T-helper 9 cell (primary cell): ENCODE measurements around the gene SLC9A1.
"Not testable (repeated sequence)": the region's sequence is repeated elsewhere in the genome, so short reads cannot be mapped to it uniquely, and the experiment has no call there.

ENCODE experiments used
- DNase-seq: peaks from one replicate; pipeline ENCODE4 v3.0.0-alpha.2; 2020

Gene SLC9A1

GRCh38 chr1:27130798-27131197 is 24.1 kb downstream of the SLC9A1 start:
- no peak for DNase-seq

DNA sequence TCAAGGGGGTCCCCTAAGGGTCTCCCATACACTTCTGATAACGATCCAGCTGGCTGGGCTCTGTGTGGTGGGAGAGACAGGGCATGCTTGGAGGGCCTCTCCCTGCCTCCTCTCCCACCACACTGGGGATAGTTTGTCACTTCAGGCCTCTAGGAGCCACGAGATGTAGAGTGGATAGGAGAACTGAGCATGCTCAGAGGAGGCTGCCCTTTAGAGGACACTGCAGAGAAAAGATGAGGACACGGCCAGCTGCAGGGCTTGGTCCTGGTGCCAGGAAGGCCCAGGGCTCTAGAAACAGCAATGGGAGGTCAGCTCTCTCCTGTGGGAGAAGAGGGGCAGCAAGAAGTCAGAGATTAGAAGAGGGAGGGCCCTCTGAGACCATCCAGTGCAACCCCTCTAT is 25.7 kb downstream of the SLC9A1 start:
- no peak for DNase-seq

GRCh38 chr1:27127419-27127818 is 27.5 kb downstream of the SLC9A1 start:
- no peak for DNase-seq

DNA sequence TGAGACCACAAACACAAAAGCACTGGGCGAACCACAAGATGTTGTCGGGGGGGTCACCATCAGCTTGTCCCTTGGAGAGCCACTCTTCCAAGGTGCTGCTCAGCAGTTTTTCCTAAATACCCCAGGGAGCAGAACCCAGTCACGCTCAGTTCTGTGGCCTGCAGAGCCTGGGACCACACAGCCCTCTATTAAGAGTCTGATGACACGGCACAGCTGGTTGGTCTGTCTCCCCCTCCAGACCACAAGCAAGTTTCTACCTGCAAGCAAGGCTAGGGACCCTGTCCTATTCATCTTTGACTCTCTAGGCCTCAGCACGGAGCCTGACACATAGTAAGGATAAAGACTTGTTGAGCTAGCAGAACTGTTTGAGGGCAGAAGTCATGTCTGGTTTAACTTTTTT is 28.5 kb downstream of the SLC9A1 start:
- DNase-seq: no peak

DNA sequence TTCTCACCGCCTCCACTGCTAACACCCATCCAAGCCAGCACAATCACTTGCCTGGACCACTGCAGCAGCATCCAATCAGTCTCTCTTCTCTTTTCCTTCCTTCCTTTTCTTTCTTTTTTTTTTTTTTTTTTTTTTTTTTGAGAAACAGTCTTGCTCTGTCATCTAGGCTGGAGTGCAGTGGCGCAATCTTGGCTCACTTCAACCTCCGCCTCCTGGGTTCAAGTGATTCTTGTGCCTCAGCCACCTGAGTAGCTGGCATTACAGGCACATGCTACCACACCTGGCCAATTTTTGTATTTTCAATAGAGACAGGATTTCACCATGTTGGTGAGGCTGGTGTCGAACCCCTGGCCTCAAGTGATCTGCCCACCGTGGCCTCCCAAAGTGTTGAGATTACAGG is 29.8 kb downstream of the SLC9A1 start:
- DNase-seq: not testable (repeated sequence)

GRCh38 chr1:27124405-27124804 is 30.5 kb downstream of the SLC9A1 start:
- no peak for DNase-seq

DNA sequence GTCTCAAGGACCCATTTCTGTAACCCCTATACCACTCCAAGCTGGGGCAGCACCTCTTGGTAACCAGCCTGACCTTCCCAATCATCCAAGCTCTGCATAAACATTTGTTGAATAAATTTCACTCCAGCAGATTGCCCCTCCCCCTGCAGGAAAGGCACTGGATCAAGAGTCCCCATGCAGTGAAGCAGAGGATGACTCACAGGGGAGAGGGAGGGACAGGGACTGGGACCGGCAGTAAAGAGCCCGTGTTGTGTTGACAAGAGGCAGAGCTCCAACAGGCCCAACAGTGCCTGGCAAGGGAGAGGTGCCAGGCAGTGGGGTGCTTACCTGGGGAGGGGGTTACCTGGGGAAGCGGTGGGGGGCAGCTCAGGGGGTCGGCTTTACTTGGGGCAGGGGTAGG is 32.3 kb downstream of the SLC9A1 start:
- no peak for DNase-seq

DNA sequence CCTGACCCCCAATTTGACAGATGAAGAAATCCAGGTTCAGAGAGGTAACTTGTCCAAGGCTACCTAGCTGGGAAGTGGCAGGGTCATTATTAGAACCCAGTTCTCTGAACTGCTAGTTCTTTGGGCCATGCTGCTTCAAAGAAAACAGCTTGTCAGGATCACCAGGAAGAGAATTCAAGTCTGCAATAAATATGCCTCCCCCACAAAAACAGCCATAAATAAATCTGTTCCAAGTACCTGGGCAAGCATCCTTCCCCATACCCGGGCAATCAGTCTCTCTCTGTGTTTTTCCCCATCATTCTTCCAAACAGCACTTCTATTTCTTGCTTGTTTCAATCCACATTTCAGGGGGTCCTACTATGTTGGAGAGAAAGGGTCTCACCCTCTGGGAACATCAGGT is 34.1 kb downstream of the SLC9A1 start:
- DNase-seq: no peak

- no peak for DNase-seq
Observed at GRCh38 chr1:27118440-27118689, 36.6 kb downstream of the SLC9A1 start.

GRCh38 chr1:27117733-27118439 is 37.0 kb downstream of the SLC9A1 start:
- DNase-seq: no peak

- no peak for DNase-seq
Observed at GRCh38 chr1:27116697-27117096, 38.2 kb downstream of the SLC9A1 start.

DNA sequence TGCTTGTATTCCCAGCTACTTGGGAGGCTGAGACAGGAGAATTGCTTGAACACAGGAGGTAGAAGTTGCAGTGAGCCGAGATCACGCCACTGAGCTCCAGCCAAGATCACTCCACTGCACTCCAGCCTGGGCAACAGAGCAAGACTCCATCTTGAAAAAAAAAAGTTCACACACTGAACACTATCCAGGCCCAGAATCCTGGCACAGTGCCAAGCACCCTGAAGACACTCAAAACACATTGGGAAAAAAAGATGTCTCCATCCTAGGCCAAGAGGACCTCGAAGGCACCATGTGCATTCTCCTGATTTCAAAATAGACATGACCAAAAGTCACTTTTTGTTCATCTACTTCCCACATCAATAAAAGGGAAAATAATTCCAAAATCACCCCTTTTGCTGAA is 38.7 kb downstream of the SLC9A1 start:
- DNase-seq: no peak

GRCh38 chr1:27114546-27114945 is 40.4 kb downstream of the SLC9A1 start:
- no peak for DNase-seq

DNA sequence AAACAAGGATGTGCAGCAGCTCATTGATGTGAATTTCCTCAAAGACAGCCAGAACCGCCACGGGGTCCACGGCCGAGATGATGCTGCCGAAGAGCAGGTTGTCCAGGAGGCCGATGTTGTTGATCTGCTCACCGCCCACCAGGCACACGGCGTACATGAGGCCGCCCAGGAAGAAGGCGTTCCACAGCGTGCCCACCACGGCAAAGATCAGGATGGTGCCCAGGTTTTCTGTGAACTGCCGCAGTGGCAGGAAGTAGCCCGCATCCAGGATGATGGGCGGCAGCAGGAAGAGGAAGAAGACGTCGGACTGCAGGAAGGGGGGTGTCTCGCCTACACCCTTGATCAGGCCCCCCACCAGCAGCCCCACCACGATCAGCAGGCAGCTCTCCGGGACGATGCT is 41.1 kb downstream of the SLC9A1 start:
- DNase-seq: no peak

DNA sequence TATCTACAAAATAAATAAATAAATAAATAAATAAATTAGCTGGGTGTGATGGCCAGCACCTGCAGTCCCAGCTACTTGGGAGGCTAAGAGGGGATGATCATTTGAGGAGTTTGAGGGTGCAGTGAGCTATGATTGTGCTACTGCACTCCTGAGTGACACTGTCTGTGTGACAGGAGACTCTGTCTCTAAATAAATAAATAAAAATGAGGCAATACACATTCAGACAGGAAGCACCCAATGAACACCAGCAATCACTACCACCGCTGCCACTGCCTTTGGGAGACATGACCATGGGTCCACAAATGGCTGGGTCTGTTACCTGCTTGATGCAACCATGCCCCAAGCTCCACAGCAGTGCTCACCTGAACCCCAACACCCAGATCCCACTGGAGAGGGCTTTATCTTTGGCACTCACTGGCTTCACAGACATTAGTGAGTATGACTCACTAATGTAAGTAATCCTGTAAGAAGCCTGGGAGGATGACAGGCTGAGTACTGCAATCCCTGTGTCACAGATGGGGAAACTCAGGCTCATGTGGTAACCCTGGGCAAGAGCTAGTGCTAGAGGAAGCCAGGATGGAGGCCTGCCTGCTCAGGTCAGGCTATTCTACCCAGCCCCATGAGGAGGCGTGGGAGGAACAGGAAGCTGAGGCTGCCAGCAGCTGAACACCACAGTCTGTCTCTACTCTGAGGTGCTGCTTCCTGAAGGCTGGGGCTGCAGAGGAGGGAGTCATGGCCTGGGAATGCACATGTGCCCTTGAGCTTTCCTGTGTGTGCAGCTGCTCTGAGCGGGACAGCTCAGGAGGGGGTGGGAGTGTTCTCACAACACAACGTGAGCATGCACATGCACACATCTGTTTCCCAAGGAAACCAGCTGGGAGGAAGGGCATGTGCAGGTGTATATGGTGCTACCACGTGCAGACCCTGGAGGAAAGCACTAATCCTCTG is 43.0 kb downstream of the SLC9A1 start:
- DNase-seq: peak; percentile 49

DNA sequence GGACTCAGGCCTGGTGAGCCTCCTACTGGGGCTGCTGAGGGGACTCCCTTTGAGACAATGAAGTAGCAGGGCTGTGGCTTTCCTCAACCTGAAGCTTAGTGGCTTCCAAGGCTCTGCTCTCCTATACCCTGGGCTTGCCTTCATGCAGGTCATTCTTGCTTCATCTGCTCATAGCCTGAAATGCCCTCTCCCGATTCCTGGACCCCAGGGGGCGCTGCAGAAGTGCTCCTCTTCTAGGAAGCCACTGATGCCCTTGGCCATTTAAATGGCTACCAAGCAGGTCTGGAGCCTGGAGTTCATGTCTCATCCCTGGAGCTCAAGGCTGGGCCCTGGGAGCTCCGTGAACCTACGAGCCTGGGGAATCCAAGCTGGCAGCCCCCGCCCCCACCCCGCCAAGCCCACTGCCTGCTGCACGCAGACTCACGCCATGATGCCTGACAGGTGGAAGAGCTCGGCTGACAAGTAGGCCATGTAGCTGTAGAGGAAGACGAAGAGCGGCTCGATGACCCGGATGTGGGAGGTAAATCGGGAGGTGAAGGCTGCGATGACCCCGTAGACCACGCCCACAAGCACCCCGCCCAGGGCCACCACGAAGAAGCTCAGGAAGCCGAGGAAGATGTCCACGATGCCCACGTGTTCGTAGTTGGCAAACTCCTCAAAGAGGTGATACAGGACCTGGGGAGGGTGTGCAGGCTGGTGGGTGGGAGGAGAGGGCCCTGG is 45.7 kb downstream of the SLC9A1 start:
- no peak for DNase-seq

- no peak for DNase-seq
Observed at GRCh38 chr1:27108588-27108987, 46.3 kb downstream of the SLC9A1 start.

- no peak for DNase-seq
Observed at GRCh38 chr1:27106561-27107323, 48.2 kb downstream of the SLC9A1 start.

DNA sequence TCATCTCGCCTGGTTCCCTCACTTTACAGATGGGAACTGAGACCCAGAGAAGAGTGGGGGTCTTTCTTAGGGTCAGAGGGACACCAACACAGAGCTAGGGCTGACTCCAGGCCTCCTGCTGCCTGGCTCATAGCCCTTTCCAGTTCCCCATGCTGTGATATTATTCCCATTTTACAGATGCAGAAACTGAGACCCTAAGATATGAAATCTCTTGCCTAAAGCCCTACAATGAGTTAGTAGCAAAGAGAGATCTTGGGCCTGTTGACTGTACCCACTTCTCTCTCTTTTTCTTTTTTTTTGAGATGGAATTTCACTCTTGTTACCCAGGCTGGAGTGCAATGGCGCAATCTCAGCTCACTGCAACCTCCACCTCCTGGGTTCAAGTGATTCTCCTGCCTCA is 49.9 kb downstream of the SLC9A1 start:
- no peak for DNase-seq

DNA sequence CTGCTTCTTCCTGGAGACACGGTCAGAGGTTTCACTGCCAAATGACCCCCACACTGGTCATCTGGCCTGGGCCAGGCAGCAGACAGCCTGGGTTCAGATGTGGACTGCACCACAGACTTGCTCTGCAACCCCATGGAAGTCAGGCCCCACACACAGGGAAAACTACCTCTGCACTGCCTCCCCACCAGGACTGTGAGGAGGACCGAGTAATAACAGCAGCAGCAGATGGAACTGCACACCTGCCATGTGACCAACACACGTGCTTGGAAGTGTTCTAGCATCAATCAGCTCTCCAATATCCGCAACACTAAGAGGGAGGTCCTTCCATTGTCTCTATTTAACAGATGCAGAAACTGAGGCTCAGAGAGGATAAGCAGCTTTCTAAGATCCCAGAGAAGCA is 51.4 kb downstream of the SLC9A1 start:
- DNase-seq: no peak

GRCh38 chr1:27102707-27103468 is 52.0 kb downstream of the SLC9A1 start:
- DNase-seq: peak; percentile 79

DNA sequence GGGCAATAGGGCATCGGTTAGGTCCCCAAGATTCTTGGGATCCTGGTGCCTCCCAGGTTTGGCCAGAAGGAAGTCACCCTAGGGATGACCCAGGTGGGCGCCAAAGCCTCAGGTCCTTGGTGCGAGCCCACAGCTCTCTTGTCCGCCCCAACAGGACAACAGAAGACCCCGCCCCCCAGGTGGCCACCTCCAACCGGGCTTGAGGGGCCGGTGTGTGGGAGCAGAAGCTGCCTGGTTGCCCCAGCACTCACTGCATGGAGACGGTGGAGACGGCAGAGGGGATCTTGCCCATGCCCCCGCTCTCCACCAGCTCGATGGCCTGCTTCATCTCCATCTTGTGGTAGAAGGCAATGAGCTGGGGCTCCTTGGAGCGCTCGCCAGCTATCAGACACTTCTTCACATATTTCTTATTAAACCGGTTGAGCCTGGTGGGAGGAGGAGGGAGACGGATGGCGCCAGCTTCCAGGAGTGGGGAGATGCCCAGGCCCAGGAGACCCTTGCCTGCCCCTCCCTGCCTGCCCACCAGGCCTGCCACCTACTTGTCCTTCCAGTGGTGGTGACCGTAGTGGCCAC is 52.7 kb downstream of the SLC9A1 start:
- DNase-seq: no peak
